EL (cell line): Measurements from ENCODE around the gene EIF1B.
A peak's percentile ranks its signal among the peaks of the same experiment; 100 is the strongest.
"Not testable (repeated sequence)": the region's sequence is repeated elsewhere in the genome, so short reads cannot be mapped to it uniquely, and the experiment has no call there.

Experiments used
- DNase-seq: peaks from one replicate; pipeline ENCODE4 v3.0.0-alpha.2; 2016

EIF1B gene

GRCh38 chr3:40309418-40309924 is at the start of gene EIF1B:
Gene EIF1B (plus strand): TSS chr3:40309707. CDS start chr3:40309942, 235 bp downstream.
- DNase-seq, result peak; percentile 97

GRCh38 chr3:40262331-40262730 is 47.2 kb upstream of the EIF1B start:
- no peak for DNase-seq

GRCh38 chr3:40264451-40264850 is 45.1 kb upstream of the EIF1B start:
- DNase-seq, result no peak

GRCh38 chr3:40265181-40265580 is 44.3 kb upstream of the EIF1B start:
- no peak for DNase-seq

- peak; percentile 28 for DNase-seq
Observed at GRCh38 chr3:40267937-40268724, 41.4 kb upstream of the EIF1B start.

GRCh38 chr3:40268802-40269524 is 40.5 kb upstream of the EIF1B start:
- no peak for DNase-seq

GRCh38 chr3:40278791-40279190 is 30.7 kb upstream of the EIF1B start:
- DNase-seq, result no peak

- DNase-seq, result no peak
Observed at GRCh38 chr3:40281995-40282394, 27.5 kb upstream of the EIF1B start.

- not testable (repeated sequence) for DNase-seq
Observed at GRCh38 chr3:40283057-40283456, 26.4 kb upstream of the EIF1B start.

GRCh38 chr3:40287248-40287647 is 22.3 kb upstream of the EIF1B start:
- no peak for DNase-seq

GRCh38 chr3:40290396-40290795 is 19.1 kb upstream of the EIF1B start:
- no peak for DNase-seq

- DNase-seq, result no peak
Observed at GRCh38 chr3:40291471-40291870, 18.0 kb upstream of the EIF1B start.

- no peak for DNase-seq
Observed at GRCh38 chr3:40292637-40293349, 16.7 kb upstream of the EIF1B start.

GRCh38 chr3:40294434-40294833 is 15.1 kb upstream of the EIF1B start:
- DNase-seq, result no peak

GRCh38 chr3:40298075-40298474 is 11.4 kb upstream of the EIF1B start:
- DNase-seq, result no peak

- DNase-seq, result no peak
Observed at GRCh38 chr3:40299130-40299720, 10.3 kb upstream of the EIF1B start.

GRCh38 chr3:40299721-40300335 is 9.7 kb upstream of the EIF1B start:
- DNase-seq, result peak; percentile 87

GRCh38 chr3:40302784-40303183 is 6.7 kb upstream of the EIF1B start:
- no peak for DNase-seq

GRCh38 chr3:40304352-40304751 is 5.2 kb upstream of the EIF1B start:
- DNase-seq, result no peak

- DNase-seq, result peak; percentile 59
Observed at GRCh38 chr3:40306336-40306735, 3.2 kb upstream of the EIF1B start.

- no peak for DNase-seq
Observed at GRCh38 chr3:40307176-40307575, 2.3 kb upstream of the EIF1B start.

- no peak for DNase-seq
Observed at GRCh38 chr3:40308725-40309417, 636 bp upstream of the EIF1B start.
